Activated CD8-positive, alpha-beta memory T cell treated with anti-CD3 and anti-CD28 coated beads for 24 hours (primary cell): ENCODE measurements around the gene SLC37A4.
A peak's percentile ranks its signal among the peaks of the same experiment; 100 is the strongest.
"Not testable (repeated sequence)": the region's sequence is repeated elsewhere in the genome, so short reads cannot be mapped to it uniquely, and the experiment has no call there.

Source experiments
- DNase-seq: peaks from one replicate; pipeline ENCODE4 v3.0.0-alpha.2; 2020

Gene SLC37A4

DNA sequence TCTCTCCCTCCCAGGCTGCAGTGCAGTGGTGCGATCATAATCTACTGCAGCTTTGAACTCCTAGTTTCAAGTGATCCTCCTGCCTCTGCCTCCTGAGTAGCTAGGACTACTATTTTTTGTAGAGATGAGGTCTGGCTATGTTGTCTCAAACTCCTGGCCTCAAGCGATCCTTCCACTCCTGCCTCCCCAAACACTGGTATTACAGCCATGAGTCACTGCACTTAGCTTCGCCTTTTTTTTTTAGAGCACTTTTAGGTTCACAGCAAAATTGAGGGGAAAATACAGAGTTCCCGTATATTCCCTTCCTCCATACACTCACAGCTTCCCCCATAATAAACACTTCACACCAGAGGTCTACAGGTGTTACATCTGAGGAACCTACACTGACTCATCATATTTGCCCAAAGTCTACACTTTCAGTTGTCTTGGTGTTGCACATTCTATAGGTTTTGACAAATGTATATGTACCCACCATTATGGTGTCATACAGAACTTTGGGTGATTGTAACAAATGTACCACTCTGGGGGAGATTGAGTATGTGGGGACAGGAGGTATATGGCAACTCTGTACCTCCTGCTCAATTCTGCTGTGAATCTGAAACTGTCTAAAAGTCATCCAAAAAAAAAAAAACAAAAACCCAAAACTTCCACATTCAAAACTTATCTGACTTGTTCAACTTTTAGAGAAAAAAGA, 11.3 kb upstream of the SLC37A4 start:
- DNase-seq: no peak

GRCh38 chr11:119039471-119039870, 8.8 kb upstream of the SLC37A4 start:
- not testable (repeated sequence) for DNase-seq

DNA sequence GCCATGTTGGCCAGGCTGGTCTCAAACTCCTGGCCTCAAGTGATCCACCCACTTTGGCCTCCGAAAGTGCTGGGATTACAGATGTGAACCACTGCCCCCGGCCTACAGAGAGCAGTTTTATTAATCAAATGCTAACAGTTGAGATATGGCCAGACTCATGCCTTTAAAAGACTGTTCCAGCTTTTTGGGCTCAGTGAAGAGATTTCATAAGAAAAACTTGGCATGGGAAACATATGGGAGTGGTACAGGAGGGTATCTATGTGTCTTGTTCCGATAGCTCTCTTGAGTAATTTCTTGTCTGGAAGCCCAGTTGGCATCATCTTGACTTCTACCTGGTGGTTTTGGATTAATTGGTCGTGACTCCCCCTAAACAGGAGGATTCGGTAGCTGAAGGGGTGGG, 8.2 kb upstream of the SLC37A4 start:
- DNase-seq: no peak

GRCh38 chr11:119034813-119035212, 4.1 kb upstream of the SLC37A4 start:
- DNase-seq: no peak

GRCh38 chr11:119033421-119033820, 2.7 kb upstream of the SLC37A4 start:
- DNase-seq: not testable (repeated sequence)

DNA sequence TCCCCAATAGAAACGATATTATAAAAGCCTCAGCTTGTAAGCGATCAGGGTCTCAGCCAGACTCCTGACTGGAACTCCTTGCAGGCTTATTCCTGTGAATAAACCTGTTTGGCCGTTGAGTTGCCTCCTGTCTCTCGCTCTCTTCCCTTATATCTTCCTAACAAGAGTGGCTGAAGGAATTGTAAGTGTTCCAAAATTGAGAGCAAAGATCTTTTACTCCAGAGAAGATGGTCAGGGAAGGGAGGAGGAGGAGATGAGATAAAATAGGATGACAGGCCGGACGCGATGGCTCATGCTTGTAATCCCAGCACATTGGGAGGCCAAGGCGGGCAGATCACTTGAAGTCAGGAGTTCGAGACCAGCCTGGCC, 1.2 kb upstream of the SLC37A4 start:
- DNase-seq: no peak

DNA sequence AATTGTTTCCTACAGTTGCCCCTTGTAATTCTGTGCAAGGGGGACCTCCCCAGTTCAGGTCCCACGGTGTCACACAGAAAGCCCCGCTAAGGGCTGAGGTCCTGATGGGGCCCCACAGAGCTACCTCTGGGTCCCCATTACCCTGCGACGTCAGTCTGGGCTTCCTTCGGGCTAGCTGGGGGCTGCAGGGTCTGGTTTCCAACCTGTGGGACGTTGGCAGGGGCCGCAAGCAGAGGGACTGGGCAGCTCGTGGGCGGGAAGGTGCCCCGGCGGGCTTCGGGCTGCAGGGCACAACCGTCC, 698 bp downstream of the SLC37A4 start:
- DNase-seq: peak; percentile 80

DNA sequence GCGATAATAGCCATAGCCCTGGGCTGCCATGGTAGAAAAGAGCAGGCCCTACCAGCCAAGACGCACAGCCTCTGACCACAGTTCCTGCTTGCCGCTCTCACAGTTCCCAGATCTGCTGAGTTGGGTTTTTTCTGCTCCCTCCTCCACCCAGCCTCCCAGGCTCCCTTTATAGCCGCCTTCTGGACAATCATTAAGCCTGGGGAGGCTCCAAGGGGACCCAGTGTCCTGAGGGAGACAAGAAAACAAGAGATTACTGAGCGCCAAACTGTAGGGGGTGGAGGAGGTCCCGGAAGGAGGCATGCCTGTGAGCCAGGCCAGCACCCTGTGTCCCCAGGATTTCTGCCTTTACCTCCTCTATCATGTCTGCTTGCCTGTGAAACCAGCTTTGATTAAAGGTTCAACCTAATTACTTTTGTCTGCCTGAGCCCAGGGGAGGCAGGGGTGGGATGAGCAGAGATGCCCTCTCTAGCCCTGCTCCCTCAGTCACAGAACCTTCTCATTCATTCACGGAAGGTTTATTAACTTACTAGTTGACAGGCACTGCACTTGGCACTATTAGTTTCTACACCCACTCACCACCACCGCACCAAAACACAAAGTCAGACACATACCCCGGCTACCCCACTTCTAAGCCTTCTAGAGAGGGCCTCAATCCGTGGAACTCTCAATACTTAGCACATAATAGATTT, 1.2 kb downstream of the SLC37A4 start:
- no peak for DNase-seq

- DNase-seq: peak; percentile 53
Measured at GRCh38 chr11:119029069-119029339, 1.7 kb downstream of the SLC37A4 start.

GRCh38 chr11:119028346-119029068, 2.2 kb downstream of the SLC37A4 start:
- DNase-seq: peak; percentile 53

DNA sequence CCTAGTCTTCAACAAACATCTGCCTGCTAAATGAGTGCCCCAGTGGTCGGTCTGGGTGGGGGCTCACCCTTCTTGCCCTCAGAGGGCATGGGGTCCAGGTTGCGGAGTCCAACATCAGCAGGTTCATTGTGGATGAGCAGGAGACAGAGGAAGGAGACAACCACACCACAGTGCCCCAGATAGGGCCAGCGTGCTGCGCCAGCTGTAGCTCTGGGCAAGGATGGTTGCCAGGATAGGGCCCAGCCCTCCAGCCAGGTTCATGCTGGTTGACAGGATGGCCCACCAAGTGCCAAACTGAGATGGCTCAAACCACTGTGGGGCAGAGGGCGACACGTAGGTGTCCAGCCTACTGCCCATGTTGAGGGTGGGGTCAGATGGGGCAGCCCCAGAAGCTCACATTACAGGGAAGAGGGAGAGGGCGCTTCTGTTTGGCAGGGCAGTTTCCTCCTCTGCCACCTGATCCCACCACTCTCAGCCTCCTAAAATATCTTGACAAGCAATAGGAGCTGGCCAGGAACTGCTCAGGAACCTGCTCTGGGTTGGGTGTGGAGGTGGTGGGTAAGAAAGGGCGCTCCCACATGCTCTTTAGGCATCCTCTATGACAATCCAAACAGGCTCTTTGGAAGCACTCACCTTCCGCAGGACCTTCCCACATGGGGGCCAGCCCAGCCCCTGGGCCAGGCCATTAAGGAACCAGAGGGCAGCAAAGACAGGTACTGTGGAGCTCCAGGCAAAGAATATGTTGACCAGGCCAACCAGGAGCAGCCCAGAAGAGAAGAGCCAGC, 2.9 kb downstream of the SLC37A4 start:
- DNase-seq: no peak

- DNase-seq: no peak
Measured at GRCh38 chr11:119026970-119027369, 3.7 kb downstream of the SLC37A4 start.

GRCh38 chr11:119025978-119026766, 4.5 kb downstream of the SLC37A4 start:
- DNase-seq: no peak

DNA sequence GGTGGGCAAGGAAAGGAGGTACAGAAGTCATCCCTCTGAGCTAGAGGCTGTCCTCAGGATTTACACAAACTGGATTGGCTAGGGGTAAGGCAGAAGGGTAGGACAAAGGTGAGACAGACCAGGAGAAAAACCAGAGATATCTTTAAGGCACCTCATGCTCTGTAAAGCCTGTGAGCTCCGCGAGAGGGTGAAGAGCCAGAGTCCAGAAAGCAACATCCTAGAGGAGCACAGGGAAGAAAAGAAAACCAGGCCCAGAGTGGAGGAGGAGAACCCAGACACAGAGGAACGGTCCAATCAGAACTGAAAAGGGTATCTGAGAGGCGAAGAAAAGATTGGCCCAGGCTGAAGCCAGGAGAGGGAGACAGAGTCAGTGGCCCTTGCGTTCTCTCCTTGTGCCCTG, 5.1 kb downstream of the SLC37A4 start:
- DNase-seq: no peak

- DNase-seq: peak; percentile 55
Measured at GRCh38 chr11:119025099-119025473, 5.6 kb downstream of the SLC37A4 start.

DNA sequence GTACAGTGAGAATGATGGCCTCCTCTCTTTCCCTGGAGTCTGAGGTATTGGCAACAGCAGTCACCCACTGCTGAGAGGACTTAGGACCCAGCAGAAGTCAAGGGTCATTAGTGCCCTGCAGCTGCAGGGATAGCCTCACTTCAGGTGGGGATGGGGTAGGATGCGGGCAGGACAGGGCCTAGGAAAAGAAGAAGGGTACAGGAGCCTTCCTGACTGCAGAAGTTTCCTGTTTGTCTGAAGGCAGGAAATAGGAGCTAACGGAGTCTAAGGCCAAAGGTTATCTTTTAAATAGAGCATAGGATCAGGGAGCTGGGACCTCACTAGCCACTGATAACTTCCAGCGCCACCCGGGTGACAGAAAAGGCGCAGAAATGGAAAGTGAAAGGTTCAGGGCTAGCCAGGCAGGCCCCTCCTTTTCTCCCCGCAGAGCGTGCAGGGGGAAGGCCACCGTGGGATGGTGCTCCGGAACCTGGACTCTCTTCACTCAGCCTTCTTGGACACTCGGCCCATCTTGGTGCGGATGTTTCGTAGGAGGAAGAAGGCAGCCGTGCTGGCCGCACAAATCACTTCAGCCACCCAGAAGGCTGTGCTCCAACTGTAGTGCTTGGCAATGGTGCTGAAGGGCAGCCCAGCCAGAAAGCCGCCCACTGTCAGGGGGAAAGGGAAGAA, 6.1 kb downstream of the SLC37A4 start:
- DNase-seq: no peak

- DNase-seq: no peak
Measured at GRCh38 chr11:119023741-119024140, 6.9 kb downstream of the SLC37A4 start.

GRCh38 chr11:119021631-119022030, 9.0 kb downstream of the SLC37A4 start:
- no peak for DNase-seq

- no peak for DNase-seq
Measured at GRCh38 chr11:119019996-119020395, 10.7 kb downstream of the SLC37A4 start.

DNA sequence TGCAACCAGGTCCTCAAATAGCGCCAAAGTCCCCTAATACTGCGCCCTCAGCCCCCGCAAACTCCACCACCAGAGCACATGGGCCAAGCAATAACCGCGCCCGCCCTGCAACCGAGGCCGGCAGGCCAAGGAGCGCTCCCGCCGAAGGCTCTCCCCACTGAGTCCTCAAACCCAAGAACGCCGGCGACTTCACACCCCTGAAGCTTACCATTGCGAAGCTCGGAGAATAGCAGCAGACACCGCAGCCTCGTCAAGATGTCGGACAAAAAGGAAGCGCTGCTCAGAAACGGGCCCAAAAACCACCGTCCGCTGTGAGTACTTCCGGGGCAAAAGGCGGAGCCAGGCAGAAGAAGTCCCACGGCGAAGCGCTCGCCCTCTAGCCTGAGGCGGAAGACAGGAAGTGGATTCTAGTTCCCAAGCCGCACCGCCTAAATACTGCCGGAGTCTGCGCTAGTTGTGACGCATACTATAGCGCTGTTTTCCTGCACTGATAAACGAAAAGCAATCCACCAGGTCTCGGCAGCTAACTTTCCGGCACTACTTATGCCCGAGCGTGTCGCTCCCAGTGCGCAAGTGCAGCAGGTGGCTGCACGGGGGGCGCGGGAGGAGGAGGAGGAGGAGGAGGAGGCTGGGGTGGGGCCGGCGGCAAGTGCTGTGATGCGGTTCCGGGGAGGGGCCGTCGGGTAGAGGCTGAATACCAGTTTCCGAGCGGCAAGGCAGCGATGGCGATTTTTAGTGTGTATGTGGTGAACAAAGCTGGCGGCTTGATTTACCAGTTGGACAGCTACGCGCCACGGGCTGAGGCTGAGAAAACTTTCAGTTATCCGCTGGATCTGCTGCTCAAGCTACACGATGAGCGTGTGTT, 12.4 kb downstream of the SLC37A4 start, which contains the start of the genes RPS25 and TRAPPC4:
TSS of gene RPS25 (minus strand) at position 270 of the 865 bp plus-strand sequence. CDS start at position 211, 59 bp downstream.
TSS of gene TRAPPC4 (plus strand) at position 693 of the 865 bp plus-strand sequence. CDS start at position 723, 30 bp downstream.
- peak; percentile 95 for DNase-seq

DNA sequence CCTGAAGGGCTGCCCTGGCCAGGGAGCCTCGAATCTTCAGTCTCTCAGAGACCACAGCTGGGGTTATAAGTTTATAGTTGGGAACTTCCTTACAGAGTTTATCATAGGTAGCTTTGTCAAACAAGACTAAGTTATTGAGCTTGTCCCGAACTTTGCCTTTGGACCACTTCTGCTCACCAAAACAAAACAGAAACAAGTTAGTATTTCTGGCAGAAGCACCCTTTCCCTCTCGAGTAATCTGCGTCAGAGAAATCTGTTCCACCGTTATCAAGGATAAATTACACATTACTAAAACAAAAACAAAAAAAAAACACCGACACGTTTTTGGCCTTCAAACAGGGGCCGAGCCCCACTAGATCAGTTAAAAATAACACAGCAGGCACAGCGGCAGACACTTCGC, 13.3 kb downstream of the SLC37A4 start:
- not testable (repeated sequence) for DNase-seq
